ENCODE measurements around the gene CLCN6.

- TF ChIP-seq, protein P1, sequence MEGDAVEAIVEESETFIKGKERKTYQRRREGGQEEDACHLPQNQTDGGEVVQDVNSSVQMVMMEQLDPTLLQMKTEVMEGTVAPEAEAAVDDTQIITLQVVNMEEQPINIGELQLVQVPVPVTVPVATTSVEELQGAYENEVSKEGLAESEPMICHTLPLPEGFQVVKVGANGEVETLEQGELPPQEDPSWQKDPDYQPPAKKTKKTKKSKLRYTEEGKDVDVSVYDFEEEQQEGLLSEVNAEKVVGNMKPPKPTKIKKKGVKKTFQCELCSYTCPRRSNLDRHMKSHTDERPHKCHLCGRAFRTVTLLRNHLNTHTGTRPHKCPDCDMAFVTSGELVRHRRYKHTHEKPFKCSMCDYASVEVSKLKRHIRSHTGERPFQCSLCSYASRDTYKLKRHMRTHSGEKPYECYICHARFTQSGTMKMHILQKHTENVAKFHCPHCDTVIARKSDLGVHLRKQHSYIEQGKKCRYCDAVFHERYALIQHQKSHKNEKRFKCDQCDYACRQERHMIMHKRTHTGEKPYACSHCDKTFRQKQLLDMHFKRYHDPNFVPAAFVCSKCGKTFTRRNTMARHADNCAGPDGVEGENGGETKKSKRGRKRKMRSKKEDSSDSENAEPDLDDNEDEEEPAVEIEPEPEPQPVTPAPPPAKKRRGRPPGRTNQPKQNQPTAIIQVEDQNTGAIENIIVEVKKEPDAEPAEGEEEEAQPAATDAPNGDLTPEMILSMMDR (conservative IDR thresholded peaks at IDR 0.05 in 1 of 2, IDR thresholded peaks at IDR 0.05 in 1 of 2; ENCODE audit: low read depth in 1 of 2, low read length in 2 of 2) = no peak
- TF ChIP-seq EZH2 (IDR thresholded peaks at IDR 0.05; ENCODE audit: low read length, missing control alignments) = no peak
Measured at GRCh38 chr1:11837767-11838348, 31.9 kb downstream of the CLCN6 start.

Data from fibroblast of lung (primary cell).